Measurements from ENCODE around the gene NUDT22. TPM values are rescaled to one million over a fixed set of nuclear protein-coding genes. Genes with fewer than 3 reads are reported as not detected.

Gene NUDT22
- polyA plus RNA-seq, 2 of the 4 experiments (the other 2 are of a cell fraction) = 21.5 to 33.2 TPM

DNA sequence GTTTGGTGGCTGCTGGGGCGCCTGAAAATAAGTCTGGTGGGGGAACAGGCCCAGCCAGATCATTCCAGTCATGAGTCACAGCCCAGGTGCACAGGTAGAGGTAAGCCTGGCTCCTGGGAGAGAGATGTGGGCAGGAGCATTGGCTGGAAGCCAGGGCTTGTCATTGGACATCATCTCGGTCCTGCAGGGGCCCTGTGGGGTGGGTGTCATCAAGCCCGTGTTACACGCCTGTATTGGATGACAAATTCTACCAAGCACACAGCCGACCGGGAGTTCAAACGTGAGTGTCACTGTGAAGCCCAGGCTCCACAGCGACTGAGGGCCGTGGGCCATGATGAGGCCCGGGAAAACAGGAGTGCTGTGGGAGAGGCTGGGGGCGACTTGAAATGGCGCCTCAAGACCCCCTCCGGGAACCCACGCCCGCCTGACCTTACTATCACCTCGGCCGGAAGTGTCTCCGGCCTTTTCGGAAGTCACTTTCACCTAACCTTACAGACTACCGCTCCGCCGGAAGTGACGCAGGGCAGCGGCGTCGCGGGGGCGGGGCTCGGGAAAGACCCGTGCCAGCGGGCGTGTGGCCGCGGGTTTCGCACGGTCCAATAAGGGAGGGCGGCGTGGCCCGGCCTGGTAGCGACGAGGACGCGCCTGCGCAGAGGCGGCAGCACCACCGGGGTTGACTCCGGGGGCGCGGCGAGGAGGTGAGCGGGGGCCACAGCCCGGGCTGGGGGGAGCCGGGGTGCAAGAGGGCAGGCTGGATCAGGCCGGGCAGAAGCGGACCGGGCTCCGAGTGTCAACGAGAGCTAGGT, 14.6 kb downstream of the NUDT22 start, which contains the start of gene FKBP2 (continued):
- TF ChIP-seq TP53 (CRISPR knock-in tag; IDR thresholded peaks at IDR 0.05) = no peak
- no peak for TF ChIP-seq ESRRA (IDR thresholded peaks at IDR 0.05; ENCODE audit: borderline replicate concordance, low read length)
- no peak for TF ChIP-seq FOXS1 (CRISPR knock-in tag; IDR thresholded peaks at IDR 0.05)
- TF ChIP-seq SREBF2 (IDR thresholded peaks at IDR 0.05) = no peak
- TF ChIP-seq, protein P1, sequence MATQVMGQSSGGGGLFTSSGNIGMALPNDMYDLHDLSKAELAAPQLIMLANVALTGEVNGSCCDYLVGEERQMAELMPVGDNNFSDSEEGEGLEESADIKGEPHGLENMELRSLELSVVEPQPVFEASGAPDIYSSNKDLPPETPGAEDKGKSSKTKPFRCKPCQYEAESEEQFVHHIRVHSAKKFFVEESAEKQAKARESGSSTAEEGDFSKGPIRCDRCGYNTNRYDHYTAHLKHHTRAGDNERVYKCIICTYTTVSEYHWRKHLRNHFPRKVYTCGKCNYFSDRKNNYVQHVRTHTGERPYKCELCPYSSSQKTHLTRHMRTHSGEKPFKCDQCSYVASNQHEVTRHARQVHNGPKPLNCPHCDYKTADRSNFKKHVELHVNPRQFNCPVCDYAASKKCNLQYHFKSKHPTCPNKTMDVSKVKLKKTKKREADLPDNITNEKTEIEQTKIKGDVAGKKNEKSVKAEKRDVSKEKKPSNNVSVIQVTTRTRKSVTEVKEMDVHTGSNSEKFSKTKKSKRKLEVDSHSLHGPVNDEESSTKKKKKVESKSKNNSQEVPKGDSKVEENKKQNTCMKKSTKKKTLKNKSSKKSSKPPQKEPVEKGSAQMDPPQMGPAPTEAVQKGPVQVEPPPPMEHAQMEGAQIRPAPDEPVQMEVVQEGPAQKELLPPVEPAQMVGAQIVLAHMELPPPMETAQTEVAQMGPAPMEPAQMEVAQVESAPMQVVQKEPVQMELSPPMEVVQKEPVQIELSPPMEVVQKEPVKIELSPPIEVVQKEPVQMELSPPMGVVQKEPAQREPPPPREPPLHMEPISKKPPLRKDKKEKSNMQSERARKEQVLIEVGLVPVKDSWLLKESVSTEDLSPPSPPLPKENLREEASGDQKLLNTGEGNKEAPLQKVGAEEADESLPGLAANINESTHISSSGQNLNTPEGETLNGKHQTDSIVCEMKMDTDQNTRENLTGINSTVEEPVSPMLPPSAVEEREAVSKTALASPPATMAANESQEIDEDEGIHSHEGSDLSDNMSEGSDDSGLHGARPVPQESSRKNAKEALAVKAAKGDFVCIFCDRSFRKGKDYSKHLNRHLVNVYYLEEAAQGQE (IDR thresholded peaks at IDR 0.05) = no peak
- no peak for TF ChIP-seq MYC (IDR thresholded peaks at IDR 0.05; ENCODE audit: borderline replicate concordance, low read length)
- peak; percentile 58; the same call in 1 of the 2 replicates for TF ChIP-seq EHF (CRISPR knock-in tag; IDR thresholded peaks at IDR 0.05)
- TF ChIP-seq, protein P2, sequence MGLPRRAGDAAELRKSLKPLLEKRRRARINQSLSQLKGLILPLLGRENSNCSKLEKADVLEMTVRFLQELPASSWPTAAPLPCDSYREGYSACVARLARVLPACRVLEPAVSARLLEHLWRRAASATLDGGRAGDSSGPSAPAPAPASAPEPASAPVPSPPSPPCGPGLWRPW (IDR thresholded peaks at IDR 0.05) = no peak
- TF ChIP-seq ZC3H11A (IDR thresholded peaks at IDR 0.05) = no peak
- no peak for TF ChIP-seq MAFK (IDR thresholded peaks at IDR 0.05; ENCODE audit: partially characterized antibody)
- TF ChIP-seq, protein P3, sequence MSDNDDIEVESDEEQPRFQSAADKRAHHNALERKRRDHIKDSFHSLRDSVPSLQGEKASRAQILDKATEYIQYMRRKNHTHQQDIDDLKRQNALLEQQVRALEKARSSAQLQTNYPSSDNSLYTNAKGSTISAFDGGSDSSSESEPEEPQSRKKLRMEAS (IDR thresholded peaks at IDR 0.05) = peak; percentile 69
- TF ChIP-seq HOXB13 (CRISPR knock-in tag; IDR thresholded peaks at IDR 0.05; ENCODE audit: low read depth) = no peak
- TF ChIP-seq RARB (CRISPR knock-in tag; IDR thresholded peaks at IDR 0.05) = peak; percentile 71; the same call in 1 of the 2 replicates
- TF ChIP-seq JUNB (IDR thresholded peaks at IDR 0.05) = no peak
- TF ChIP-seq CHD2 (IDR thresholded peaks at IDR 0.05; ENCODE audit: low read length, partially characterized antibody) = no peak

DNA sequence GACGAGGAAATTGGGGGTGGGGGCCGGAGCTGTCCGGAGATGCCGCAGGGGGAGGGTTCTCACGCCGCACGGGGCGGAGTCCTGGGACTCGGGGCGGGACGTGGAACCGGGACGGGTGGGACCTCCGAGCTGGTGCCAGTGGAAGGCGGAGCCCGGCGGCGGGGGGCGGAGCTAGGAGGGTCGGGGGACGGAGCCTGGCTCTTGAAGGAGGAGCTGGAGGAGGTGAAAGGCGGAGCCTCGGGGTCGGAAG, 15.1 kb downstream of the NUDT22 start:
- 0% methylated on average over 2 of the region's 24 CpGs for WGBS (ENCODE audit: missing lambda C conversion rate)
- POLR2A ChIA-PET = interaction anchor here (0.7 to 2.7 kb wide), 15 partner anchors 9 to 101 kb away, joined by 3 to 15 read pairs (median 5); partner anchors contain the start of genes BAD, DNAJC4, GPR137 and MACROD1
- FAIRE-seq (no peak), DNase-seq (ENCODE audit: low read depth in 1 of 2, low spot score in 1 of 2) (peak in 1 of 2 experiments; percentile 99), ATAC-seq (peak; percentile 55 to 78)
- CTCF ChIA-PET = interaction anchor here (0.8 to 12.2 kb wide), 3 partner anchors 9 to 63 kb away, joined by 4 to 206 read pairs (median 4); partner anchors contain the start of genes CATSPERZ and ESRRA
- H3K4me3 ChIP-seq = peak overlapping the region; percentile 53
- H3K4me1 ChIP-seq = peaks cover 41% of the 10 kb centered on the region
- TF ChIP-seq TFCP2L1 (CRISPR knock-in tag; IDR thresholded peaks at IDR 0.05) (0 out of 2 replicates have a peak, but pooled peaks have one; percentile 46), RARB (CRISPR knock-in tag; IDR thresholded peaks at IDR 0.05) (no peak), MYC (IDR thresholded peaks at IDR 0.05; ENCODE audit: borderline replicate concordance, low read length) (no peak), MAZ (IDR thresholded peaks at IDR 0.05; ENCODE audit: borderline replicate concordance, low read depth, low read length) (no peak), CBX2 (IDR thresholded peaks at IDR 0.05; ENCODE audit: borderline replicate concordance, low read depth) (no peak), NPAS2 (CRISPR knock-in tag; IDR thresholded peaks at IDR 0.05; ENCODE audit: borderline replicate concordance) (no peak)
- H3K9me3 ChIP-seq = no peaks in the 10 kb centered on the region
- H3K4me2 ChIP-seq = peak overlapping the region; percentile 81; the same call in 1 of the 3 replicates
- H3K27ac ChIP-seq = peak overlapping the region; percentile 88
